HG03442 (cell line): ENCODE measurements around the gene GPSM1.

Source experiments
- ATAC-seq: cut with Tn5 transposase; IDR thresholded peaks from one replicate; pipeline ENCODE4 v1.9.1; 2021; ENCODE audit warnings: mild to moderate bottlenecking, moderate library complexity; ENCODE audit not compliant: unreplicated experiment

Gene GPSM1

GRCh38 chr9:136407911-136408310 is 80.6 kb downstream of the GPSM1 start:
- no peak for ATAC-seq
